Calu3 (cell line): Measurements from ENCODE around the gene BPIFA1. TPM values are rescaled to one million over a fixed set of nuclear protein-coding genes. Genes with fewer than 3 reads are reported as not detected.

Source experiments
- BruUV-seq: library from RNA; stranded (reverse); fragments of 400-500 nt; replicated peaks from 2 replicates; lab custom pipeline; 2021; lab: Mats Ljungman, UMichigan
- CTCF ChIA-PET: fragments of 300-600 bp; sonication (Branson Sonifier 250); formaldehyde crosslinking; loops from one replicate; lab custom pipeline; 2022; ENCODE audit warnings: antibody characterized with exemption; lab: Charles Lee
- DNase-seq: peaks from one replicate; pipeline ENCODE4 v3.0.0; 2022
- H3K27ac Mint-ChIP-seq: one replicate; pipeline ENCODE4 v1.8.0; 2022; ENCODE audit warnings: mixed read lengths; ENCODE audit not compliant: unreplicated experiment
- H3K27me3 Mint-ChIP-seq: one replicate; pipeline ENCODE4 v1.8.0; 2022; ENCODE audit warnings: mixed read lengths; ENCODE audit not compliant: unreplicated experiment
- H3K36me3 Mint-ChIP-seq: one replicate; pipeline ENCODE4 v1.8.0; 2022; ENCODE audit warnings: mild to moderate bottlenecking, moderate library complexity, mixed read lengths; ENCODE audit not compliant: insufficient read depth, unreplicated experiment
- H3K4me1 Mint-ChIP-seq: one replicate; pipeline ENCODE4 v1.8.0; 2022; ENCODE audit warnings: mild to moderate bottlenecking, low read depth, mixed read lengths; ENCODE audit not compliant: unreplicated experiment
- H3K4me3 Mint-ChIP-seq: one replicate; pipeline ENCODE4 v1.8.0; 2022; ENCODE audit warnings: mild to moderate bottlenecking, low read depth, moderate library complexity, mixed read lengths; ENCODE audit not compliant: unreplicated experiment
- H3K9me3 Mint-ChIP-seq: one replicate; pipeline ENCODE4 v1.8.0; 2022; ENCODE audit warnings: low read depth, mixed read lengths; ENCODE audit not compliant: unreplicated experiment
- CTCF ChIP-seq: fragments of 200-600 bp; IDR thresholded peaks from one replicate; pipeline ENCODE4 v1.8.0; 2022; ENCODE audit warnings: antibody characterized with exemption; ENCODE audit not compliant: unreplicated experiment
- intact Hi-C: fragments of 100-400 bp; cut with micrococcal nuclease; formaldehyde crosslinking; loops from one replicate; pipeline ENCODE4 v1.10.0; 2022; ENCODE audit not compliant: unreplicated experiment
- total RNA-seq: library from RNA; stranded (reverse); gene quantifications from 2 replicates; pipeline ENCODE4 v1.2.3, GENCODE V29; 2022

The BPIFA1 gene
- total RNA-seq, 1 experiment from 2014 or later, result not detected

GRCh38 chr20:33242319-33243100 lies 6.7 kb downstream of the BPIFA1 start:
- intact Hi-C loops, result no loop called here
- H3K4me1 Mint-ChIP-seq, result no peaks in the 10 kb centered on the region
- CTCF ChIA-PET, result no interaction called here
- no peak overlapping the region for H3K4me3 Mint-ChIP-seq
- H3K36me3 Mint-ChIP-seq, result no peaks in the 10 kb centered on the region
- peaks cover 86% of the 10 kb centered on the region for H3K27me3 Mint-ChIP-seq
- BruUV-seq, result no TSS peak
- H3K9me3 Mint-ChIP-seq, result peaks cover 3% of the 10 kb centered on the region
- TF ChIP-seq CTCF, result no peak
- H3K27ac Mint-ChIP-seq, result no peak overlapping the region
- DNase-seq, result no peak

- no peaks in the 10 kb centered on the region for H3K36me3 Mint-ChIP-seq
- H3K4me3 Mint-ChIP-seq, result no peak overlapping the region
Observed at GRCh38 chr20:33246077-33246476, 10.3 kb downstream of the BPIFA1 start.

GRCh38 chr20:33249456-33249855 lies 13.7 kb downstream of the BPIFA1 start:
- CTCF ChIA-PET, result interaction anchor here (0.8 kb wide), 1 partner anchor 13 kb away, joined by 3 read pairs; the partner anchor contains the start of gene BPIFA1
- Mint-ChIP-seq H3K9me3 (peaks cover 3% of the 10 kb centered on the region), H3K4me1 (no peaks in the 10 kb centered on the region), H3K36me3 (no peaks in the 10 kb centered on the region), H3K27me3 (peaks cover 36% of the 10 kb centered on the region), H3K27ac (no peak overlapping the region), H3K4me3 (no peak overlapping the region)
- intact Hi-C loops, result no loop called here
- no peak for TF ChIP-seq CTCF
- BruUV-seq, result no TSS peak
- no peak for DNase-seq

More at GRCh38 chr20:33246077-33246476, 10.3 kb downstream of the BPIFA1 start:
- no peak for DNase-seq
- Mint-ChIP-seq H3K4me1 (no peaks in the 10 kb centered on the region), H3K27me3 (peaks cover 66% of the 10 kb centered on the region), H3K27ac (no peak overlapping the region), H3K9me3 (peaks cover 3% of the 10 kb centered on the region)
- TF ChIP-seq CTCF, result no peak
- CTCF ChIA-PET, result interaction anchor here (0.9 to 1.6 kb wide), 2 partner anchors 11 to 27 kb away, joined by 3 to 4 read pairs; no protein-coding TSS in a partner anchor
- no TSS peak for BruUV-seq
- intact Hi-C loops, result no loop called here

GRCh38 chr20:33250666-33251065 lies 14.9 kb downstream of the BPIFA1 start:
- Mint-ChIP-seq H3K4me1 (no peaks in the 10 kb centered on the region), H3K36me3 (no peaks in the 10 kb centered on the region), H3K27me3 (peaks cover 23% of the 10 kb centered on the region), H3K4me3 (no peak overlapping the region), H3K27ac (no peak overlapping the region), H3K9me3 (peaks cover 3% of the 10 kb centered on the region)
- CTCF ChIA-PET, result interaction anchor here (1.1 kb wide), 1 partner anchor 9 kb away, joined by 3 read pairs; no protein-coding TSS in a partner anchor
- intact Hi-C loops, result no loop called here
- DNase-seq, result no peak
- BruUV-seq, result no TSS peak
- TF ChIP-seq CTCF, result no peak
